AG09309 (cell line): ENCODE results near the gene TMEM200A.

Experiments used
- DNase-seq: peaks from one replicate; pipeline ENCODE4 v3.0.0-alpha.2; 2010; ENCODE audit warnings: low read depth
- H3K4me3 ChIP-seq: 2 replicates; pipeline ENCODE4 v1.5.1; 2011; ENCODE audit warnings: mild to moderate bottlenecking, low read depth, low read length, moderate library complexity; ENCODE audit not compliant: control insufficient read depth
- TF ChIP-seq, protein P1 (sequence below): IDR thresholded peaks from 2 replicates; pipeline ENCODE4 v1.5.1; 2011; ENCODE audit warnings: mild to moderate bottlenecking, low read depth, low read length, inconsistent platforms; ENCODE audit not compliant: insufficient read depth, control insufficient read depth; ENCODE audit errors: missing control alignments

TMEM200A gene

GRCh38 chr6:130466748-130467061 is 100.9 kb downstream of the TMEM200A start:
- TF ChIP-seq, protein P1, sequence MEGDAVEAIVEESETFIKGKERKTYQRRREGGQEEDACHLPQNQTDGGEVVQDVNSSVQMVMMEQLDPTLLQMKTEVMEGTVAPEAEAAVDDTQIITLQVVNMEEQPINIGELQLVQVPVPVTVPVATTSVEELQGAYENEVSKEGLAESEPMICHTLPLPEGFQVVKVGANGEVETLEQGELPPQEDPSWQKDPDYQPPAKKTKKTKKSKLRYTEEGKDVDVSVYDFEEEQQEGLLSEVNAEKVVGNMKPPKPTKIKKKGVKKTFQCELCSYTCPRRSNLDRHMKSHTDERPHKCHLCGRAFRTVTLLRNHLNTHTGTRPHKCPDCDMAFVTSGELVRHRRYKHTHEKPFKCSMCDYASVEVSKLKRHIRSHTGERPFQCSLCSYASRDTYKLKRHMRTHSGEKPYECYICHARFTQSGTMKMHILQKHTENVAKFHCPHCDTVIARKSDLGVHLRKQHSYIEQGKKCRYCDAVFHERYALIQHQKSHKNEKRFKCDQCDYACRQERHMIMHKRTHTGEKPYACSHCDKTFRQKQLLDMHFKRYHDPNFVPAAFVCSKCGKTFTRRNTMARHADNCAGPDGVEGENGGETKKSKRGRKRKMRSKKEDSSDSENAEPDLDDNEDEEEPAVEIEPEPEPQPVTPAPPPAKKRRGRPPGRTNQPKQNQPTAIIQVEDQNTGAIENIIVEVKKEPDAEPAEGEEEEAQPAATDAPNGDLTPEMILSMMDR = no peak
- no peak overlapping the region for H3K4me3 ChIP-seq
- DNase-seq = no peak

DNA sequence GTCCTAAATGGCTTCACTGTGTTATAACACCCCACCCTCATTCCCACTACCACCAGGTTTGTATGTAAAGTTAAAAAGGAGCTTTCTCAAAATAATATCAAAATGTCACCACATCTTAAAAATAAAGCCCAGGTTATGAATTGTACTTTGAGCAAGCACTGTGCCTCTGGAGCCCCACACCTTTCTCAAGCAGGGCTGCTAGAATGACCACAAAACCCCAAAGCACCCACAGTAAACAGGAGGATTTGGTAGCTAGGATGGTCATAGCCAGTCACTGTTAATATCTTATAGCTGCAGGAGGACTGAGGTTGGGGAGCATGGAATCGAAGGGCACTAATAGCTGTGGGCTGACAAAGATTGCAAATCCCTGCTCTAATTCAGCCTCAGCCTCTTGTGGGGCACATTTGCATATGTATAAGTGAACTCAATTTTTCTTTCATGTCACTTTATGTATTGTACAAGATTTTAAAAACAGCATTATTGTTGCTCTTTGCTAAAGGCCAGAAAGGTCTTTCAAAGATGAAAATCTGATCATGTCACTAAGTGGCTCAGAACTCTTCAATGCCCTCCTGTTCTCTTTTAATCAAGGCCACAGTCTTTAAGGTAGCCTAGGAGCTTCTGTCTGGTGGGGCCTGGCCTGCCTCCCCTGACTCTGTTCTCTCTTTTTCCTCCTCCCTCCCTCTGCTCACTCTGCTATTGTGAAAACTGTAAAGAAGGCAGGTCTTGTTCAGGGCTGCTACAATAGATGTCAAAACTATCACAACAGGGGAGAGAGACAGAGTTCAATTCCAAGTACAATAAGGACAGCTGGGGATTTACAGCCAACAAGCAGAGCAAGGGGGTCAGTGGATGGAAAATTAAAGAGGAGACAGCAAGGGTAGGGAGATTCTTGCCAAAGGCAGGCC is 101.6 kb downstream of the TMEM200A start:
- no peak overlapping the region for H3K4me3 ChIP-seq
- TF ChIP-seq, protein P1 = no peak
- no peak for DNase-seq

DNA sequence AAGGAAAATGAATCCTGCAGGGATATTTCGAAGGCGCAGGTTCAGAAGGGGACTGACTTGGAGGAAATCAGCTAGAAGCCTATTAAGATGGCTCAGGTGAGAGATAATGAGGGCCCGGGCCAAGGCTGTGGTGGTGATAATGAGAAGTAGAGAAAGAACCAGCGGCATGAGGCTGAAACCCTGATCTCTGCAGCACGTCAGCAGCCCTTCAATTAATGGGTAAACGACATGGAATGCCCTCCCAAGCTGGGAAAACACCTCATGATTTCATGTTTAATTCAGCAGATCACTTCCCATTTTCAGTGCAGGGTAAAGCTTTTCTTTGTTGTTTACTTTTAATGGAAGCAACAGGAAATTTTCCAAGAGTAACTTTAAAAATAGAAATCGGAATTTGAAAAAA is 104.9 kb downstream of the TMEM200A start:
- TF ChIP-seq, protein P1 = no peak
- no peak for DNase-seq
- H3K4me3 ChIP-seq = no peak overlapping the region

DNA sequence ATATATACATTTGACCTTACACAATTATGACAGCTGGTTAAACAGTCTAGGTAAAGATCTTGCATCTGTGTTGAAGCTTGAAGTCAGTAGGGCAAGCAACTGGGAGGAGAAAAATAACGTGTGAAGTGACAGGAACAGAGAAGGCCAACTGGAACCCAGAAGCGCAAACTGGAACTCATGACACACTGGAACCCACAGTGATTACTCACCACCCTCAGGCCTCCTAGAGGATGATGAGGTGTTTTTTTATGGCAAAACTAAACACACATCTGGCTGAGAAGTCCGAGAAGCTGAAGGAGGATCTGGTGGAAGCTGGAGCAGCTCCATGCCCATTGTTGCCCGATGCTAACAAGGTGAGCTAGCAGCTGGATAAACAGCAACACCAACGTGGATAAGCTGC is 108.1 kb downstream of the TMEM200A start:
- H3K4me3 ChIP-seq = no peak overlapping the region
- peak; percentile 65 for DNase-seq
- TF ChIP-seq, protein P1 = peak; percentile 10

GRCh38 chr6:130482645-130483390 is 117.0 kb downstream of the TMEM200A start:
- no peak overlapping the region for H3K4me3 ChIP-seq
- DNase-seq = peak; percentile 68
- TF ChIP-seq, protein P1 = no peak

DNA sequence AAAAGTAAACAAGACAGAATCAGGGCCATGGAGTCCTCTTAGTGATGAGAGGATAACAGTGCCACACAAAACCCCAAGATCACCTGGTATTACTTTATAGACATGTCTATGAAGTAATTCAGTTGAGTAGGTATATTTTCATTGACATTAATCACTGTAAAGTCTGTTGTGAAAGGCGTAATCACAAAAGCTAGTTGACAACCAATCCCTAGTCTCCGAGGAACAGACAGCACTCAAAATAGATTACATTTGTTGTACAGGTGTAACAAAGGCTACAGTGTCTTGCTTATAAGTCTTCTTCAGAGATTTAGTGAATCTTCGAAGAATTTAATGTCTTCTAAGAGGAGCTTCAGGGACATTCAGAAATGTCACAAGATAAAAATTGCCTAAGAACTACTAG is 120.1 kb downstream of the TMEM200A start:
- no peak for DNase-seq
- TF ChIP-seq, protein P1 = no peak
- H3K4me3 ChIP-seq = no peak overlapping the region
